Measurements from ENCODE around the gene CNTN1.

GRCh38 chr12:40874868-40875267 is 182.6 kb downstream of the CNTN1 start:
- TF ChIP-seq GATA2 (IDR thresholded peaks at IDR 0.05; ENCODE audit: low read depth, low read length): no peak
- TF ChIP-seq GATA3 (IDR thresholded peaks at IDR 0.05; ENCODE audit: low read depth, low read length): no peak

Measured in SH-SY5Y (cell line).